Smooth muscle cell (in vitro differentiated cells): ENCODE measurements around the gene PSRC1. TPM values are rescaled to one million over a fixed set of nuclear protein-coding genes. Genes with fewer than 3 reads are reported as not detected.
A peak's percentile ranks its signal among the peaks of the same experiment; 100 is the strongest.

Source experiments
- DNase-seq: peaks from one replicate; lab custom pipeline; 2025; ENCODE audit not compliant: unreplicated experiment; lab: John Stamatoyannopoulos, UW
- H2AFZ ChIP-seq: fragments of 200-600 bp; sonication (generic); 2 replicates; pipeline ENCODE4 v1.6.0; 2016; ENCODE audit warnings: antibody characterized with exemption, low read depth, mild to moderate bottlenecking
- H3F3A ChIP-seq: fragments of 200-600 bp; sonication (generic); 2 replicates; pipeline ENCODE4 v1.6.0; 2017; ENCODE audit warnings: antibody characterized with exemption, low read depth
- H3K27ac ChIP-seq: fragments of 200-600 bp; sonication (generic); 2 replicates; pipeline ENCODE4 v1.5.1; 2016; ENCODE audit warnings: low read depth, mild to moderate bottlenecking
- H3K27me3 ChIP-seq: fragments of 200-600 bp; sonication (generic); 2 replicates; pipeline ENCODE4 v1.6.1; 2016; ENCODE audit warnings: low read depth, mild to moderate bottlenecking
- H3K36me3 ChIP-seq: fragments of 200-600 bp; sonication (generic); 2 replicates; pipeline ENCODE4 v1.5.1; 2016; ENCODE audit warnings: low read depth
- H3K4me1 ChIP-seq: fragments of 200-600 bp; sonication (generic); 2 replicates; pipeline ENCODE4 v1.5.1; 2016; ENCODE audit warnings: low read depth
- H3K4me2 ChIP-seq: fragments of 200-600 bp; sonication (generic); 2 replicates; pipeline ENCODE4 v1.6.0; 2016; ENCODE audit warnings: mild to moderate bottlenecking
- H3K4me3 ChIP-seq: fragments of 200-600 bp; sonication (generic); 2 replicates; pipeline ENCODE4 v1.5.1; 2016; ENCODE audit warnings: mild to moderate bottlenecking
- H3K79me2 ChIP-seq: fragments of 200-600 bp; sonication (generic); 2 replicates; pipeline ENCODE4 v1.6.0; 2016; ENCODE audit warnings: low read depth, mild to moderate bottlenecking
- H3K9ac ChIP-seq: fragments of 200-600 bp; sonication (generic); 2 replicates; pipeline ENCODE4 v1.6.0; 2016; ENCODE audit warnings: low read depth
- H3K9me3 ChIP-seq: fragments of 200-600 bp; sonication (generic); replicated peaks from 2 replicates; pipeline ENCODE4 v1.5.1; 2016; ENCODE audit warnings: low read depth
- H4K20me1 ChIP-seq: fragments of 200-600 bp; sonication (generic); 2 replicates; pipeline ENCODE4 v1.6.0; 2016; ENCODE audit warnings: low read depth
- WGBS: methylation state at CpG from one replicate; pipeline ENCODE4 v1.1.7; 2016; ENCODE audit warnings: low lambda C conversion rate; 5-methylcytosine and 5-hydroxymethylcytosine counted together
- polyA plus RNA-seq: library from polyadenylated mRNA; unstranded; fragments of >200 nt; fragmentation: Nextera tagmentation; extraction: Ambion mirVana; gene quantifications from 2 replicates; pipeline ENCODE4 v1.2.1, GENCODE V29; 2016
- total RNA-seq: library from RNA; depleted of rRNA; stranded (reverse); fragments of >200 nt; gene quantifications from 2 replicates; pipeline ENCODE4 v1.2.3, GENCODE V29; 2014
- TF ChIP-seq, protein P1 (sequence below): fragments of 200-600 bp; sonication (generic); IDR thresholded peaks from 2 replicates; pipeline ENCODE4 v1.5.1; 2017; ENCODE audit warnings: borderline replicate concordance, mild to moderate bottlenecking, antibody characterized with exemption; ENCODE audit not compliant: insufficient read depth, poor library complexity, severe bottlenecking

PSRC1 gene
- total and polyA plus RNA-seq, 2 experiments from 2014 or later = 5.5 to 10.8 TPM

DNA sequence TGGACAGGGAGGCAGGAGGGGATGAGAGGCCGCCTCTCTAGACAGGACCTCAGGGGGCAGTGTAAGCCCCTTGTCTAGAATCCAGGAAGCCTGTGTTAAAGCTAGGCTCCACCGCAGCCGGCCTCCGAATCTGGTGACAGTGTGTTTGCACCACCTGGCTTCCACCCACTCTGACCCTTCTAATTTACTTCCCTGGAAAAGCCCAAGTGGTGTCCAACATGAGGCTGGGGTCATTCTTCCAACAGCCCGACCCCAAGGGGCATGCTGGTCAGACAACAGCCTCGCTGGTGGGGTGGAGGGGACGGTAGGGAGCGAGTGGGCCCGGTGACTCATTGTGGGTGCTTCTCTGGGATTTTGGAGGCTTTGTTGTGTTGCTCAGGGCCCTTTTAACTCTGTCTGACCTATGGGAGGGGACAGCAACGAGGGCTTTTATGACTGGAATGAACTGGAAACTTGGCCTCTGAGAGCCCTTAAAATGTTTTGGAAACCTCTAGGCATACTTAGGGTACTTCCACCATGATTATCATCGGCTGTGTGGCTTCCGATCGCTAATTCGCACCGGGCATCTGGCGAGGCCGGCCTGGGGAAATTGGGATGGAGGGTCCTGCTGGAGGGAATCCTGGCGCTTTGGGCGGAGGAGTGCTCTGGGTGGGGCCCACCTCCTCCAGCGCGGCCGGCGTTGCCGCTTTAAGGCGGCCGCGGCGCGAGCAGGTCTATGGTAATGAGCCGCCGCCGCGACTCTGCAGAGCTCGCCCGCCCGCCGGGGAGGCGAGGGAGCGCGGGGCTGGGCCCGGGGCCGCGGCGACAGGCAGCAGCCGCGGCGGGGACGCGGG is 33.9 kb downstream of the PSRC1 start, which contains the start of gene CELSR2:
CELSR2 (plus strand) TSS at position 743 of the 833 bp plus-strand sequence. CDS start 541 bp downstream, outside the sequence.
- peak within 1 kb of the TSS; percentile 91 for H3K4me2 ChIP-seq
- H3K27ac ChIP-seq = no peak within 1 kb of the TSS
- H3F3A ChIP-seq = no peaks in the 10 kb centered on the region
- no peaks in the 10 kb centered on the region for H3K9me3 ChIP-seq
- H3K4me3 ChIP-seq = peak within 1 kb of the TSS; percentile 56
- H2AFZ ChIP-seq = peak within 1 kb of the TSS; percentile 32
- H3K9ac ChIP-seq = no peak within 1 kb of the TSS
- no peaks in the 10 kb centered on the region for H3K79me2 ChIP-seq
- no peaks in the 10 kb centered on the region for H4K20me1 ChIP-seq
- TF ChIP-seq, protein P1, sequence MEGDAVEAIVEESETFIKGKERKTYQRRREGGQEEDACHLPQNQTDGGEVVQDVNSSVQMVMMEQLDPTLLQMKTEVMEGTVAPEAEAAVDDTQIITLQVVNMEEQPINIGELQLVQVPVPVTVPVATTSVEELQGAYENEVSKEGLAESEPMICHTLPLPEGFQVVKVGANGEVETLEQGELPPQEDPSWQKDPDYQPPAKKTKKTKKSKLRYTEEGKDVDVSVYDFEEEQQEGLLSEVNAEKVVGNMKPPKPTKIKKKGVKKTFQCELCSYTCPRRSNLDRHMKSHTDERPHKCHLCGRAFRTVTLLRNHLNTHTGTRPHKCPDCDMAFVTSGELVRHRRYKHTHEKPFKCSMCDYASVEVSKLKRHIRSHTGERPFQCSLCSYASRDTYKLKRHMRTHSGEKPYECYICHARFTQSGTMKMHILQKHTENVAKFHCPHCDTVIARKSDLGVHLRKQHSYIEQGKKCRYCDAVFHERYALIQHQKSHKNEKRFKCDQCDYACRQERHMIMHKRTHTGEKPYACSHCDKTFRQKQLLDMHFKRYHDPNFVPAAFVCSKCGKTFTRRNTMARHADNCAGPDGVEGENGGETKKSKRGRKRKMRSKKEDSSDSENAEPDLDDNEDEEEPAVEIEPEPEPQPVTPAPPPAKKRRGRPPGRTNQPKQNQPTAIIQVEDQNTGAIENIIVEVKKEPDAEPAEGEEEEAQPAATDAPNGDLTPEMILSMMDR = no peak
- no peak for DNase-seq
- no peaks in the 10 kb centered on the region for H3K36me3 ChIP-seq
- peaks cover 5% of the 10 kb centered on the region for H3K27me3 ChIP-seq
- 12% methylated on average over 34 of the region's 49 CpGs for WGBS
- H3K4me1 ChIP-seq = peaks cover 8% of the 10 kb centered on the region

DNA sequence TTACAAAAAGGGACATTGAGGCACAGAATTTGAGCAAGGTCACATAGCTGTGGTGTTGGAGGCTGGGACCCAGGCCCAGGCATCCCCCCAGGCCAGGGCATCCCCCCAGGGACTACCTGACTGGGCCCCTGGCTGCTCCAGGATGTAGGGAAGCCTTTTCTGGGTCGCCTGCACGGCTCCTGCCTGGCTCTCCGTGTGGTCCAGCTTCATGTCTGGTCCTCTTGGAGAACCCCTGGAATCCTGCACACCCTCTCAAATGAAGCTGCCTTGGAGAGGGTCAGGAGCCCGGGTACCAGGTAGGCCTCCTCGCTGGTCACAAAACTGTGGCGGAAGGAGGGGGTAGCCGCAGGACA is 34.5 kb downstream of the PSRC1 start:
- H3F3A ChIP-seq = no peaks in the 10 kb centered on the region
- H3K4me3 ChIP-seq = no peak overlapping the region
- no peak overlapping the region for H3K27ac ChIP-seq
- no peak for DNase-seq
- WGBS = 92% methylated on average over 7 of the region's 7 CpGs
- H3K27me3 ChIP-seq = peaks cover 5% of the 10 kb centered on the region
- no peak overlapping the region for H2AFZ ChIP-seq
- no peak overlapping the region for H3K9ac ChIP-seq
- no peaks in the 10 kb centered on the region for H3K79me2 ChIP-seq
- TF ChIP-seq, protein P1 = no peak
- no peaks in the 10 kb centered on the region for H4K20me1 ChIP-seq
- H3K9me3 ChIP-seq = no peaks in the 10 kb centered on the region
- H3K4me2 ChIP-seq = no peak overlapping the region
- H3K4me1 ChIP-seq = peaks cover 2% of the 10 kb centered on the region
- no peaks in the 10 kb centered on the region for H3K36me3 ChIP-seq

DNA sequence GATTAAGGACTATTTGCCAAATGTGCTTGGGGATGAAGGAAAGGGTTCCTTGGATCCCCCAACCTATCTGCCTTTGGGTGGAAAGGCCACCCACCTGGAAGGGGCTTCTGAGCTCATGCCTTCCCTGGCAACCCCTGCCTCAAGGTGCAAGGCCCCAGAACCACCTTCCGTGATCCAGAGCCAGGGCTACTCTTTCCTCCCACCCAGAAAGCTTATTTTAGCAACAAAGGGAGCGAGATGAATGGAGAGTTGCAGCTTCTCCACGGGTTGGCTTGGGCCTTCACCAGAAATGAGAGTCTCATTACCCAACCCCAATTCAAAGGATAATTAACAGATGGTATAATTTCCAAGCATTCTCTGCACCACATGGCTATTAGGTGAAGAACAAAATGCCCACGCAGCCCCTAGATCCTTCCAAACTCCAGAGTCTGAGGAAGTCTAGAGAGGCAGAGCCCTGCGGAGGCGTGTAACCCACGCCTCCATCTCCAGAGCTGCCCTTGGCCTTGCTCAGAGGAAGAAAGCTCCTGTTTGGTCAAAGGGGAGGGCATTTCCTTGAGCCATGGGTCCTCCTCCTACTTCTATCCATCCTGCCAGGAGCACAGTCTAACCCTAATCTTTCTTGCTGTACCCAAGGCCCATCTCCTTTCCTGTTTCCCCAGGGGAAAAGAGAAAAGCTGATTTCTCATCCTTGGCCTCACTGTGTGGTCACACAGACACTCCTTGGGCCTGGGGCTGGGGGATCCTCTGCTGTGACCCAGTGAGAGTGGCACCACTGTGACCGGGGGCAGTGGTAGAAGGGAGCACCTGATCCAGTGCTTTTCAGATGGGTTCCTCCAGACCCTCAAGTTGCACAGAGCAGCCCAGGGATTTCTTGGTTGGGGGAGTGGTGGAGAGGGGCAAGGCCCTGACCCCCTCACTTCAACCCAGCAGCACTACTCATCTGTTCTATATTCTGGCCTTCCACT is 35.3 kb downstream of the PSRC1 start:
- Histone ChIP-seq H3K9ac (no peak overlapping the region), H4K20me1 (no peaks in the 10 kb centered on the region), H3K4me3 (no peak overlapping the region), H3K27me3 (peaks cover 5% of the 10 kb centered on the region), H3K4me2 (no peak overlapping the region), H3K36me3 (no peaks in the 10 kb centered on the region), H3F3A (no peaks in the 10 kb centered on the region), H3K27ac (no peak overlapping the region), H3K79me2 (no peaks in the 10 kb centered on the region), H3K9me3 (no peaks in the 10 kb centered on the region), H2AFZ (no peak overlapping the region), H3K4me1 (no peaks in the 10 kb centered on the region)
- TF ChIP-seq, protein P1 = no peak
- WGBS = 85% methylated on average over 8 of the region's 8 CpGs
- no peak for DNase-seq
